Measurements from ENCODE around the gene PLCD3. TPM values are rescaled to one million over a fixed set of nuclear protein-coding genes. Genes with fewer than 3 reads are reported as not detected.
A peak's percentile ranks its signal among the peaks of the same experiment; 100 is the strongest.

PLCD3 gene
- total and polyA plus RNA-seq, 2 of the 4 experiments (the other 2 are of a cell fraction) = 5.6 to 36.6 TPM

DNA sequence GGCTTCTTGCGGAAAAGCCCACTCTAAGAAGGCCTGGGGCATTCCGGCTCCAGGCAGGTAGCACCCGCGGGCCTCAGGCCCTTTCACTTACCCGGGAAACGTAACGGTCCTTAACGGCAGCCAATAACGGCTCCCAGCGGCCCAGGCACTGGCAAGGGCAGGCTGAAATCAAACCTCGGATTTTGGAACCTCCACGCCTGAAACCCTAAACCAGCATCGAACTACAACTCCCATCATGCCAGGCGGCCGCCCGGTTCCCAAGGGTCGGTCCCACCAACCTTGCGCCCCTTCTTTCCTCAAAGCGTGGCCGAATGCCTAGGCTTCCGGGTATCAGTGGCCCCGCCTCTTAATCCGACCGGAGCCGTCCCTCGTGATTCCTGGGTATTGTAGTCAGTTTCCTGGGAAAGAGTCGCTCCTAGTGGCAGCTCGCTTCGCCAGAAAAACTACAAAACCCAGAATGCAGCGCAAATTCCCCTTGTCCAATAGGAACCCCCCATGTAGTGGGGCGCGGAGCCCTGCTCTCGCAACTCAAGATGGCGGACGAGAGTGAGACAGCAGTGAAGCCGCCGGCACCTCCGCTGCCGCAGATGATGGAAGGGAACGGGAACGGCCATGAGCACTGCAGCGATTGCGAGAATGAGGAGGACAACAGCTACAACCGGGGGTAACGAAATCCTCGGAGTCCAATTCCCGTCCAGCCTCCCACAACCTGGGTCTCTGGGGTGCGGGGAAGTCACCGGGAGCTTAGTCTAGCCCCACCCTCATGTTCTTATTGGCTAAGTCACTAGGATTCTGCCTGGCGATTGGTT is 71.3 kb downstream of the PLCD3 start, which contains the start of gene NMT1:
TSS of gene NMT1 (plus strand) at position 521 of the 809 bp plus-strand sequence. CDS start at position 534, 13 bp downstream.
- Histone ChIP-seq H4K91ac (ENCODE audit: insufficient read depth, low read depth, low read length) (peak within 1 kb of the TSS; percentile 99), H4K5ac (ENCODE audit: low read depth, low read length) (peak within 1 kb of the TSS; percentile 93), H3K4me1 (ENCODE audit: control insufficient read depth, insufficient read depth, low read length) (peaks cover 6% of the 10 kb centered on the region; the same call in 1 of the 2 replicates), H2BK5ac (ENCODE audit: low read depth, low read length, poor library complexity, severe bottlenecking) (peak within 1 kb of the TSS; percentile 96), H3K18ac (ENCODE audit: low read depth, low read length) (peak within 1 kb of the TSS; percentile 85), H3K79me1 (ENCODE audit: low read depth in 1 of 2, low read length in 2 of 2) (peaks cover 20 to 61% of the 10 kb centered on the region in 2 experiments), H3K9me3 (ENCODE audit: control insufficient read depth, insufficient read depth, low read length) (no peaks in the 10 kb centered on the region), H2BK15ac (ENCODE audit: low read depth, low read length) (peak within 1 kb of the TSS; percentile 78; the same call in 2 of the 3 replicates), H3K56ac (ENCODE audit: extremely low read depth, insufficient read depth, low read length) (peak within 1 kb of the TSS; percentile 98), H3K27ac (ENCODE audit: insufficient read depth, low read length) (peak within 1 kb of the TSS; percentile 85), H3K9ac (ENCODE audit: low read depth, low read length) (peak within 1 kb of the TSS; percentile 94), H3K4ac (ENCODE audit: low read depth, low read length) (peak within 1 kb of the TSS; percentile 100), H3K9me1 (ENCODE audit: insufficient read depth, low read length) (no peaks in the 10 kb centered on the region; the same call in 1 of the 2 replicates), H4K20me1 (ENCODE audit: insufficient read depth, low read length) (peaks cover 10% of the 10 kb centered on the region; the same call in 1 of the 2 replicates), H2AFZ (replicated peaks; ENCODE audit: low read length, poor library complexity) (peak within 1 kb of the TSS; percentile 99), H2AK9ac (replicated peaks; ENCODE audit: low read depth, low read length, poor library complexity) (peak within 1 kb of the TSS; percentile 99), H2BK120ac (ENCODE audit: low read depth, low read length) (peak within 1 kb of the TSS; percentile 93), H2BK20ac (ENCODE audit: low read depth, low read length) (peak within 1 kb of the TSS; percentile 34; the same call in 1 of the 2 replicates), H3K4me3 (ENCODE audit: insufficient read depth, low read depth, low read length) (peak within 1 kb of the TSS; percentile 66), H3K4me2 (ENCODE audit: low read depth, low read length) (peak within 1 kb of the TSS; percentile 84), H3K23ac (ENCODE audit: low read depth, low read length) (peak within 1 kb of the TSS; percentile 100), H3K27me3 (ENCODE audit: control insufficient read depth, insufficient read depth, low read length) (no peaks in the 10 kb centered on the region), H2AK5ac (ENCODE audit: low read depth, low read length) (peak within 1 kb of the TSS; percentile 98), H3K36me3 (ENCODE audit: control insufficient read depth, insufficient read depth, low read length) (no peaks in the 10 kb centered on the region), H3K14ac (replicated peaks; ENCODE audit: low read depth, low read length) (peak within 1 kb of the TSS; percentile 100), H4K8ac (ENCODE audit: low read depth in 2 of 2, low read length in 2 of 2) (peak within 1 kb of the TSS; percentile 93 to 100)
- ChIA-PET POLR2A (ENCODE audit: unreplicated experiment) (interaction anchor here (0.6 to 1.5 kb wide), 11 partner anchors 9 to 839 kb away, joined by 3 to 19 read pairs (median 4); partner anchors contain the start of gene DCAKD), CTCF (interaction anchor here (0.5 kb wide), 1 partner anchor 29 kb away, joined by 3 read pairs; no protein-coding TSS in a partner anchor)
- in situ Hi-C loops (cut with MboI; ENCODE audit: low sequenced_read_pairs) = no loop called here
- BruUV-seq (replicated peaks) = no TSS peak
- DNase-seq (peak; percentile 99), ATAC-seq (ENCODE audit: low read depth) (peak; percentile 95)
- dilution Hi-C loops (cut with HindIII; ENCODE audit: low sequenced_read_pairs, unreplicated experiment) = no loop called here
- WGBS, 2 experiments (ENCODE audit: extremely low coverage in 2 of 2, insufficient read length in 1 of 2) = 0% methylated on average over 16 of the region's 50 CpGs; no CpG with 5 or more reads in 1 of the 2 experiments
- peak; percentile 66; the same call in 1 of the 2 replicates for TF ChIP-seq MXI1 (IDR thresholded peaks at IDR 0.05; ENCODE audit: borderline replicate concordance, low read depth, low read length)
- peak; percentile 96 for TF ChIP-seq POLR2A (IDR thresholded peaks at IDR 0.05; ENCODE audit: low read depth, low read length)
- TF ChIP-seq MAFK (IDR thresholded peaks at IDR 0.05; ENCODE audit: low read depth, low read length) = no peak; the same call in 1 of the 2 replicates
- TF ChIP-seq FOS (IDR thresholded peaks at IDR 0.05; ENCODE audit: low read depth, low read length) = 0 out of 2 replicates have a peak, but pooled peaks have one; percentile 45
- TF ChIP-seq, protein P1, sequence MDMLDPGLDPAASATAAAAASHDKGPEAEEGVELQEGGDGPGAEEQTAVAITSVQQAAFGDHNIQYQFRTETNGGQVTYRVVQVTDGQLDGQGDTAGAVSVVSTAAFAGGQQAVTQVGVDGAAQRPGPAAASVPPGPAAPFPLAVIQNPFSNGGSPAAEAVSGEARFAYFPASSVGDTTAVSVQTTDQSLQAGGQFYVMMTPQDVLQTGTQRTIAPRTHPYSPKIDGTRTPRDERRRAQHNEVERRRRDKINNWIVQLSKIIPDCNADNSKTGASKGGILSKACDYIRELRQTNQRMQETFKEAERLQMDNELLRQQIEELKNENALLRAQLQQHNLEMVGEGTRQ (IDR thresholded peaks at IDR 0.05; ENCODE audit: low read depth, low read length) = peak; percentile 71
- no peak for TF ChIP-seq RCOR1 (IDR thresholded peaks at IDR 0.05; ENCODE audit: insufficient replicate concordance, low read length)
- TF ChIP-seq SMC3 (IDR thresholded peaks at IDR 0.05; ENCODE audit: low read depth, low read length) = no peak
- TF ChIP-seq, protein P2, sequence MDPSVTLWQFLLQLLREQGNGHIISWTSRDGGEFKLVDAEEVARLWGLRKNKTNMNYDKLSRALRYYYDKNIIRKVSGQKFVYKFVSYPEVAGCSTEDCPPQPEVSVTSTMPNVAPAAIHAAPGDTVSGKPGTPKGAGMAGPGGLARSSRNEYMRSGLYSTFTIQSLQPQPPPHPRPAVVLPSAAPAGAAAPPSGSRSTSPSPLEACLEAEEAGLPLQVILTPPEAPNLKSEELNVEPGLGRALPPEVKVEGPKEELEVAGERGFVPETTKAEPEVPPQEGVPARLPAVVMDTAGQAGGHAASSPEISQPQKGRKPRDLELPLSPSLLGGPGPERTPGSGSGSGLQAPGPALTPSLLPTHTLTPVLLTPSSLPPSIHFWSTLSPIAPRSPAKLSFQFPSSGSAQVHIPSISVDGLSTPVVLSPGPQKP (IDR thresholded peaks at IDR 0.05; ENCODE audit: borderline replicate concordance, low read depth, low read length) = no peak
- TF ChIP-seq CEBPB (IDR thresholded peaks at IDR 0.05; ENCODE audit: low read depth, low read length) = peak; percentile 76
- peak; percentile 49; the same call in 1 of the 2 replicates for TF ChIP-seq MAZ (IDR thresholded peaks at IDR 0.05; ENCODE audit: borderline replicate concordance, low read depth, low read length)
- TF ChIP-seq RFX5 (IDR thresholded peaks at IDR 0.05; ENCODE audit: low read depth, low read length) = no peak
- 0 out of 2 replicates have a peak, but pooled peaks have one; percentile 1 for TF ChIP-seq NFE2L2 (IDR thresholded peaks at IDR 0.05; ENCODE audit: low read depth, low read length)
- no peak for TF ChIP-seq BHLHE40 (IDR thresholded peaks at IDR 0.05; ENCODE audit: low read depth, low read length)
- intact Hi-C loops (cut with micrococcal nuclease) = loop anchor here (2.0 kb wide), 1 partner anchor 32 kb away; no protein-coding TSS in a partner anchor
